Measurements from ENCODE around the gene TRAF4.

The TRAF4 gene, protein sequence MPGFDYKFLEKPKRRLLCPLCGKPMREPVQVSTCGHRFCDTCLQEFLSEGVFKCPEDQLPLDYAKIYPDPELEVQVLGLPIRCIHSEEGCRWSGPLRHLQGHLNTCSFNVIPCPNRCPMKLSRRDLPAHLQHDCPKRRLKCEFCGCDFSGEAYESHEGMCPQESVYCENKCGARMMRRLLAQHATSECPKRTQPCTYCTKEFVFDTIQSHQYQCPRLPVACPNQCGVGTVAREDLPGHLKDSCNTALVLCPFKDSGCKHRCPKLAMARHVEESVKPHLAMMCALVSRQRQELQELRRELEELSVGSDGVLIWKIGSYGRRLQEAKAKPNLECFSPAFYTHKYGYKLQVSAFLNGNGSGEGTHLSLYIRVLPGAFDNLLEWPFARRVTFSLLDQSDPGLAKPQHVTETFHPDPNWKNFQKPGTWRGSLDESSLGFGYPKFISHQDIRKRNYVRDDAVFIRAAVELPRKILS

DNA sequence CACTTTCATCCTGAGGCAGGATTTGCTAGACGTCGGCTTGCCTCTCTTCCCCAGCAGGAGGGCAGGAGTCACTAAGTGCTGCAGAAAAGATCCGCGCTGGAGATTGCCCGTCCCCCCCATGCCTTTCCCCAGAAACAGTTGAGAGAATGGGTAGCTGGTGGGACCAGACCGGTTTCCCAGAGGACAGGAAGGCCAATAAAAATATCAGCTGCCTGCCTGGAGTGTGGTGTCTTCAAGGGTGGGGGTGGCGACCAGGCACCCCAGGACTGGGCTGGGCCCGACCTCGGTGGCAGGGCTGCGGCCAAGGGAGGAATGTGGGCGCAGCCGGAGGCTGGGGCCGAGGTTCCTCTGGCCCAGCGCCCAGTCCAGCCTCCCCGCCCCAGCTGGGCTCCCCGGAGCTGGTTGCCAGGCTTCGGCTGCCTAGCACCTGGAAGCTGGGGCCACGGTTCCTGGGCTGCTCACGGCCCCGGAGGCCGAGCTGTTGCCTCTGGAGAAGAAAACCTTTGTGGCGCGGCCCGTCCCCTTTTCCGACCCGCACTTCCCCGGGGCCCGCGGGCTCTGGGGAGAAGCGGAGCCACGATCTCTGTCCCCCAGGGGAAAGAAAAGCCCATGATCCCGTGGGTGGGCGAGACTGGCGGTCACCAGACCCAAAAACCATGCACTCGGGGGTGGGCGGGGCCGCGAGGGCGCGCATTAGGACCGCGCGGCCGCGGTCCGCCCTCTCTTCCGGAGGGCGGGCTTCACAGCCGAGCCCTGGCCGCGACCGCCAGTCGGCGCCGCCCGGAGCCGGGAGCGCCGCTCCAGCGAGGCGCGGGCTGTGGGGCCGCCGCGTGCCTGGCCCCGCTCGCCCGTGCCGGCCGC is at the start of gene TRAF4:
Gene TRAF4, plus strand, starts transcription at position 769 of the 861 bp plus-strand sequence. CDS start 102 bp downstream, outside the sequence.
- peak; percentile 69 for DNase-seq (ENCODE audit: low read depth)

DNA sequence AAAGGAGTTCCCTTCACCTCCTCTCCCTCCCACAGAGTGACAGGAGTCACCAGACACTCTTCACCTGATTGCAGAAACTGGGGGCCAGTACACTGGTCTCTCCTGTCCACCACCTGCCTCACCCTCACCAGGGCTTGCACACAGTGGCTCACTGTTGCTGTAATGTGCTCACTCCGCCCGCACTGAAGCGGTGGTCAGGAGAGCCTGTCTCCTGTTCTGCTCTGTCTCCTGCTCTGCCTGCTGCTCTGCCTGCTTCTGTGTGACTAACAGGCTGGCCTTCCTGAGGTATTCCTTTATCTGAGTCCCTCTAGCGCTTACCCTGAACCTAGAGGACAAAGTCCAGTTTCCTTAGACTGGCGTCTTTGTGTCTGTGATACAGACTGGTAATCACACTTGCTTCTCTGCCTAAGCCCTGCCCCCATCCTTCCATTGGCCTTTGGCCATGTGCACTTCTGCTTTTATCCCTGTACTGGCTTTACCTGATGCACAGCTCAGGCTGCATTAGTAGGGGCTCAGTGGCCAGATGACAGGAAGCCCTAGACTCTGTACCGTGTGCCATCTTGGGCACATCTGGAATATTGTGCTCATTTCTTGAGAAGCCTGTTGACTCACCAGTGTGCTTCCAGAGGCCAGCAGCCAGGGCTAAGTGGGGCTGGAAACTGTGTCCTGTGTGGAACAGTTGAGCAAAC is 45.4 kb upstream of the TRAF4 start:
- DNase-seq (ENCODE audit: low read depth), result no peak

DNA sequence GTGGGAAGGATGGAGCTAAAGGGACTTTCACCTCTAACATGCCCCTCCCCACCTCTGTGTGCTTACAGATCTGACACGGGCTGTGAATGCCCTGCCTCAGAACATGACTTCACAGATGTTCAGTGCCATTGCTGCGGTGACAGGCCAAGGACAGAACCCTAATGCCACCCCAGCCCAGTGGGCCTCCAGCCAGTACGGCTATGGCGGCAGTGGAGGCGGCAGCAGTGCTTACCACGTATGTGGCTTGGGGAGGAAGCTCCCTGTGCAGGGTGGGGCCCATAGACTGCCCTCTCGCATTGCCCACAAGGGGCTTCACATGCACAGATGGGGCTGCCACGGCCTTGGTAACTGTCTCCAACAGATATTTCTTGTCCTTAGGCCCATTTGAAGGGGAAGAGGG is 43.5 kb upstream of the TRAF4 start:
- DNase-seq (ENCODE audit: low read depth), result no peak

DNA sequence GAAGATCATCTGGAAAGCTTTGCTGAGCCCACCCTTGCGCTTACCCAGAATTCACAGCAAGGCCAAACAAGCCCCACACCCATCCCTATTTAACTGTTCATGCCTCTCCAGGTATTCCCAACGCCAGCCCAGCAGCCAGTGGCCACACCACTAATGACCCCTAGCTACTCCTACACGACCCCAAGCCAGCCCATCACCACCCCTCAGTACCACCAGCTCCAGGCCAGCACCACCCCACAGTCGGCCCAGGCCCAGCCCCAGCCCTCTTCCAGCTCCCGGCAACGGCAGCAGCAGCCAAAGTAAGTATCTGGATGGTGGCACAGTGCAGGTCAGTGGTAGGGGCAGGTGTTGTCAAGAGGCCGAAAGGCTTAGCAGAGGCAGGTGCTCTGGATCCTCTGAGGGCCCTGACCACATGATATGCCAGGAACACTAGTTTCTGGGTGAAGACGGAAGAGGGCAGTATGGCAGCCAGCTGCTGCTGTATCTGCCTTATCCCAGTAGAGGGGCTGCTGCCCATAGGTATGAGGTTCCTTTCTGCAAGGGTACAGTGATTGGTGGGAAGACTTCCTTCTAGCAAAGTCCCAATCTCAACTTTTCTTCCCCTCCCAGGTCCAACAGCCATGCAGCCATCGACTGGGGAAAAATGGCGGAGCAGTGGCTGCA is 42.9 kb upstream of the TRAF4 start:
- no peak for DNase-seq (ENCODE audit: low read depth)

DNA sequence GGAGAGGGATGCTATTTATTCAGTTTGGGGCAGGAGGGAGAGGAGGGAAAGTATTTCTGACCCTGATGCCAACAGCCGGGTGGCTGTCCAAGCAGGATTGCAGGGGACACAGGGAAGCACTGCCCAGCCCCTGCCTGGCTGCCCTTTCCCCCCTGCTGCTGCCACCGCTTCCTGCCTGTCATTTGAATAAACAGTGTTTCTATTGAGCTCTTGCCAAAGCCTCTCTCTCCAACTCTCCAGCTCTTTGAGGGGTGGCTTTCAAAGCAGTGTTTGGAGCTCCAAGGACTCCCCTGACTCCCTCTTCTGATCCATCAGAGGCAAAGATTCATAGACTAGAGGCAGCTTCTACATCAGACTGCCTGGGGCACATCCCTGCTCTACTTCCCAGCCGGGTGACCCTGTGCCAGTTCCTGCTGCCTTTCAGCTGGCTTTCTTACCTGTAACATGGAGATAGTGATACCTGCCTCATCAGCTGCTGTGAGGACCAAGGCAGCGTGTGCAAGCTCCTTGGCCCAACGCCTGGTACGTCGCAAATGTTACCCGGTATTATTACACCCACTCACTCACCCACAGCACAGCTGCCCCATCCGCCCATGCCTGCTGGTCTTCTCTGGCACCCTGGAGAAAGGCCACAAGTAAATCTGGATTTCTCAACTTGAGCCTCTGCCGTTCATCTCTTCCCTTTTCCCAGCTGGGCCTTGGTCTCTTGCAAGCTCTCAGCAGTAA is 41.6 kb upstream of the TRAF4 start:
- DNase-seq (ENCODE audit: low read depth), result no peak

DNA sequence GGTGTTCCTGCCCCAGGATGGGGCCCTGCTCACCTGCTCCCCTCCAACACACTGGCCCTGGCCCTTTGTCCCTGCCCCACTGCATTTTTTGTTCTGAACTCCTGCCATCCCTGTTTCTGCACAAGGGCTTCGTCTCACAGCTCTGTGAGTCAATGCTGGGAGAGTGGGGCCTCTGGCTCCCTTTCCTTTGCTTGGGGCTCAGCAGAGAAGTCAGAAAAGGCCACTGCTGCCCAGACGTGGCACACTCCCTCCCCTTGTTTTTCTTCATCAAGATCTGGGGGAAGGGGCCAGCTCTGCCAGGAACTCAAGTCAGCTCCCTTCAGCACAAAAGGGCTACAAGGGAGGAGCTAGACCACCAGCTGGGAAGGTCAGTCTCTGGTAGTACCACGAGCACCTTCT is 41.1 kb upstream of the TRAF4 start:
- no peak for DNase-seq (ENCODE audit: low read depth)

DNA sequence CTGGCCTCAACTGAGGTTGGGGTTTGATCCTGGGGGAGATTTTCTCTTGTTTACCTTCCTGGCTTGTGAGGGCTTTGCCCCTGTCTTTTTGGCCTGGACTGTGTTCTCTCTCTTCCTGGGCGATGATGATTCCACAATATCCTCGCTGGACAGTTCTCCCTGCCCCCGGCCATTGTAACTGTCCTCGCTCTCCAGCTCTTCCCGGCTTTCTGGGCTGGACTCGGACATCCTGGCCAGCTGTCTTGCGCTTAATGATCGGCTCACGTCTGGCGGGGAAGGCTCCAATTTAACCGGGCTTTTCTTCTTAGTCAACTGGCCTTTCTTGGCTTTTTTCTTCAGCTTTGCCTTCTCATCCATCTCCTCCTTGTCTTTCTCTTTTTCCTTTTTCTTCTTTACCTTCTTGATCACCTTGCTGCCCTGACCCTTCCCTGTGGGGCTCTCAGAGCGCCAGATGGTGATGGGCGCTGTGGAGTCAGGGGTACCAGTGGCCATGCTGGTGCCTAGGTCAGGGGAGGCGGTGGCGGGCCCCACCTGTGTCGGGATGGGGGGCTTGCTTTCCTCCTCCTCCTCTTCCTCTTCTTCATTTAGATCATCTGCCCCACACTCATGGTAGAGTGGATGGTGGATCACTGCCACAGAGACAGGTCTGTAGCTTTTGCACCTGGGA is 40.1 kb upstream of the TRAF4 start:
- no peak for DNase-seq (ENCODE audit: low read depth)

DNA sequence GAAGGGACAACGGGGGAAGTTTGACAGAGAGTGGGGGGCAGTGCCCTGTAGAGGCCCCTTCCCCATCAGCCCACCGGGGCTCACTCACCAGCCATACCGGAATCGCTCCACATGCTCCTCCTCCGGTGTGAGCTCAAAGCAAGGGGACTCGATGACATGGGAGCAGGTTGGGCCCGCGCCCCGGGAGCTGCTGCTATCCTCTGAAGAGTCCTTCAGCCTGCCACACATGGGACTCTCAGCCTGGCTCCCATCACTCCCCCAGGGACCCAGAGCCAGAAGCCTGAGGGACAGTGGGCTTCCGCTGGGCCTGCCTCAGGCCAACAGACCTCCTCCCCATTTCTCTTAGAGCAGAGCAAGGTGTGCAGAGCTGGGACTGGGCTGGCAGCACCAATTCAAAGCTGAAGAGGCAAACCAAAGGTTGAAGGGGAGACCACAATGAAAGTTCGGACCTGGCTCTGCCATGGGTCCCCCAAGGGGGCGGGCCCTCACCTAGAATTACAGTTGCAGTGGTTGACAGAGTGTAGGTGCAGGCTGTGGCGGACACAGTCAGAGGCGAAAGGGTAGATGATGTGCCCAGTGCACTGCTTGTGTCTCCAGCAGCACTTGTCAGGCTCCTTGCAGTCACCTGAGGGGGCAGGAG is 39.5 kb upstream of the TRAF4 start:
- no peak for DNase-seq (ENCODE audit: low read depth)

DNA sequence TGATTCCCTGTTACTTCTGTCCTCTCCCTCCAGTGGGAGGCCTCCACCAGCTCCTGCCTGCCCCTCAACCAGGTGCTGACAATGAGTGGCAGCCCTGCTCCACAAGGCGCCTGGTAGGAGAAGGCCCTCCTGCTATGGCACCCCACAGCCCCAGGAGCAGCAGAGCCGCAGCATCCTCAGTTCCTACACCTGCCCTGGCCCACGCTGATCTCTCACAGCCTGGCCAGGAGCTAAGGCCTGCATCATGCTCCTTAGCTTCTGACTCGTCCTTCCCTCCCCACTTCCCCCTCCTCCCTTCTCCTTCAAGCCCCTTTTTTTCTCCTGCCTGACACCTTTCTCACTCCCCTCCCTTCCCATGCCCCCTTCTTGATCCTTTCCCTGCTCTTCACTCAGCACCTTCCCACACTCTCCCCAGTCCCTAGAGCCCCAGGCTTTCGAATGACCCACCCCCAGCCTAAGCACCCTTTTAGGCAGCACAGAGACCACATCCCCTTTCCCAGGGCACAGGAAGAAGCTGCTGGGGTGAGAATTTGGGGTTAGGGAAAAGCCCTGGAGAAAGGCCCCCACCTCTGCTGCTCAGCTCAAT is 38.6 kb upstream of the TRAF4 start:
- no peak for DNase-seq (ENCODE audit: low read depth)

DNA sequence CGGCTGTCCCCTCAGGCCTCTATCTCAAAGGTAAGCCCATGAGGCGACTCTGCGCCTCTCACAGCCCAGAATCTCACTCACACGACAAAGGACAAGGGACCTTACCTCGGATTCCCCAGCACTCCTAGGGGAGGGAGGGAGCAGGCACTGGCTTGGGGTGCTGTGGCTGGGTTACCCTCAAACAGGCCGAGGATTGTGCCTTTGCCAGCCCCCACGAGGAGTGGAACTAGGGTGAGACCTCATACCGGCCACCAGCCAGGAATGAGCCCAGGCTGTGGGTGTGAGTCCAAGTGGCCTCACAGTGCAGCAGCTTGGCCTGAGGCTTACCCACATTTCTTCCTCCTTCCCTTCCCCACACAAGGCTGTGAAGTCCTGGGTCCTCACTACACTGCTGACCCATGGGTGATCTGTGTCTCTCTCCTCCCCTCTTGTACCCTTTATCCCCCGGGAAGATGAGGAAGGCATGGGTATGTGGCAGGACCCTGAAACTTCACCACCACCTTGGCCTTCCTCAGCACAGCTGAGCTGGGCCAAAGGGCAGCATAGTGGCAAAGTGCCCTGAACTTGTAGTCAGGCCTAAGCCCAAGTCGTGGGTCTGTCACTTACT is 38.0 kb upstream of the TRAF4 start:
- no peak for DNase-seq (ENCODE audit: low read depth)

DNA sequence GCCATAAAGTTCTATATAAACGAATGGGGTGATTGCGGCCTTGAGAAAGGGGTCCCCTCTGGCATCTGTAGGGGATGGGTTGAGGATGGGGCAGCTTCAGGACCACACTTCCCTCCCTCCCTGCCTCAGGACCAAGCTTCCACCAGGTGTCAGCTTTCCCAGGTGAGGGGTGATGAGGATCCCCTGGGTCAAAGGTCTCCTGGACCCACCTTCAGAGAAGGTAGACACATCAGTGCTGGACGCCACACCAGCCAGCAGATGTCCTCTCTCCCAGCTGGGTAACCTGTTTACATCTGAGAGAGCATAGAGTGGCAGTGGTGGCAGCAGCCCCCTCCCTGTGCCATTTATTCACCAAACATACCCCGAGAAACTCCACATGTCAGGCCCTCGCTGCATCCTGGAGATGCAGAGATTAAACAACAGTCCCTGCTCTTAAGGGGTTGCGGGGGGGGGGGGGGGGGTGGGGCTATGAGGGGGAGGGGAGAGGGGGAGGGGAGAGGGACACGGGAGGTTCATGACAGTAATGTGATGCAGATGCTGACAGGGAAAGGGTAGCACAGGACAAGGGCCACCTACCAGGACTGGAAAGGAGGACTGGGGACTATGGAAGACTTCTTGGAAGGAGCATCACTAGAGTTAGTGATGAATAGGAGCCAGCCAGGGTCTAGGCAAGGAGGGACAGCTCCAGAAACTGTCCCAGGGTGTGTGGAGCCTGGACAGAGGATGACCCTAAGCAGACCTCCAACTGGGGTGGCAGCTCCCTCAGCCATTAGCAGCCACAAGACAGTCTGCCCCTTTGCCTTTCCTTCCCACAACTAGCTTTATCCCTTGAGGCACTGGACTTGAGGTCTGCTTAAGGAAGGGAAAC is 37.1 kb upstream of the TRAF4 start:
- DNase-seq (ENCODE audit: low read depth), result no peak

DNA sequence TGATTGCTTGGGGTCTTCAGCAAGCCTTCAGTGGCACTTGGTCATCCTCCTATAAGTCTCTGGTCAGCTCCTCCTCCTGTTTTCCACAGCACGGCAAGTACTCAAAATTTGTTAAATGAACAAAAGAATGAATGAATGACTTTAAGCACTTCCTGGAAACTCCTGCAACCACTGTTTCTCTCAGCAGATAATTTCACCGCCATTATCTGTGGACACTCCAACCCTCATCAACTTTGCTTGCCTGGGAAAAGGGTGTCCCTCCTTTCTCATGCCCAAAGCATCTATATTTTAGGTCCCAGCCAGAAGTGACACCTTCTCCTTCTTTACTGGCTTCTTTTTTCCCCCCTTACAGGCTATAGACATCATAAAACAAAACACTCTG is 36.5 kb upstream of the TRAF4 start:
- DNase-seq (ENCODE audit: low read depth), result no peak

DNA sequence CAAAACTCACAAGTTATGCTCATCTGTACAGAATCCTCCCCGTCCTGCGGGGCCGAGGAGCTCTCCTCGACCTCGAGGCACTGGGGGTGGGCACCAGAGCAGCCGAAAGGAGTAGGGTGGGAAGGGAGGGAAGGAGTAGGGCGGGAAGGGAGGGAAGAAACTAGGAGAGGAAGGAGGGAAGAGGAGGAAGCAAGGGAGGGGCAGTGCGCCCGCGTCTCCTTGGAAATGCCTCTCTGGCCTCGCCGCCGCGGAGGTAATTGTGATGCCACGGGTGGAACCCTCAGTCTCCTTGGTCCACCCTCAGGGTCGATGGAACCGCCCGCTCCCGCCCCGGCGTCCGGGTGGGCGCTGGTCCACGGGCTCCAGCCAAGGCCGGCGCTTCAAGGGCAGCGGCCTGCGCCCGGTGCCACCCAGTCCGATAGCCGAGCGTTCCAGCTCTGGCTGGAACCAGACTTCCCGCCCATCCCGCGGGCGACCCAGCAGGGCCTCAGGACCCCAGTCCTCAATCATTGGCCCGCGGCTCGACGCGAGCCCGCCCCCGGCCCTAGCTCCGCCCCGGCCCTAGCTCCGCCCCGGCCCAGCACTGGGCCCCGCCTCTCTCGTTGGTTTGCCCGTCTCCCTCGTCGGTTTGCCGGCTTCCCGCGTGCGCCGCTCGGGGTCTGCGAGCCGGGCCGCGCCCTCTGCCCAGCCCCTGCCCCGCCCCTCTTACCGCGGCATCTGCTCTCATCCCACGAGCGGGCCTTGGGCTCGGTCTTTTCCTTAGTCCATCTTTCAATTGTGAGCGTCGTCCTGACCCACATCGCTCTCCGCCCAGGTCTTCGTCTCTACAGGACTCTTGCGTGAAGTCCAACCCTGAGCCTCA is 32.7 kb upstream of the TRAF4 start:
- peak; percentile 86 for DNase-seq (ENCODE audit: low read depth)

DNA sequence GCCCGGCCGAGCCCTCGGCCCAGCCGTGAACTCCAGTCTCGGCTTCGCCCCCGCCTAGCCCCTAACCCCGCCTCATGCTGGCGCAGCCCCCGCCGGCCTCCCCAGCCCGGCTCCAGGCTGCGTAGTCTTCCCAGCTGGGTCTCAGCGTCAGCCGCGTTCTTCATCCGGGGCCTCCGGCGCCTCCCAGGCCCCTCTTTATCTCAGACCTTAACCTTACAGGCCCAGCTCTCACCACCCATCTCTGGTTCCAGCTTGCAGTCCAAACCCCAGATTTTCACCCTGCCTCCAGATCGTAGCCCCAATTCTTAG is 32.1 kb upstream of the TRAF4 start, which contains the start of gene PROCA1:
Gene PROCA1, minus strand, starts transcription at position 166 of the 309 bp plus-strand sequence. CDS start 228 bp downstream, outside the sequence.
- no peak for DNase-seq (ENCODE audit: low read depth)

DNA sequence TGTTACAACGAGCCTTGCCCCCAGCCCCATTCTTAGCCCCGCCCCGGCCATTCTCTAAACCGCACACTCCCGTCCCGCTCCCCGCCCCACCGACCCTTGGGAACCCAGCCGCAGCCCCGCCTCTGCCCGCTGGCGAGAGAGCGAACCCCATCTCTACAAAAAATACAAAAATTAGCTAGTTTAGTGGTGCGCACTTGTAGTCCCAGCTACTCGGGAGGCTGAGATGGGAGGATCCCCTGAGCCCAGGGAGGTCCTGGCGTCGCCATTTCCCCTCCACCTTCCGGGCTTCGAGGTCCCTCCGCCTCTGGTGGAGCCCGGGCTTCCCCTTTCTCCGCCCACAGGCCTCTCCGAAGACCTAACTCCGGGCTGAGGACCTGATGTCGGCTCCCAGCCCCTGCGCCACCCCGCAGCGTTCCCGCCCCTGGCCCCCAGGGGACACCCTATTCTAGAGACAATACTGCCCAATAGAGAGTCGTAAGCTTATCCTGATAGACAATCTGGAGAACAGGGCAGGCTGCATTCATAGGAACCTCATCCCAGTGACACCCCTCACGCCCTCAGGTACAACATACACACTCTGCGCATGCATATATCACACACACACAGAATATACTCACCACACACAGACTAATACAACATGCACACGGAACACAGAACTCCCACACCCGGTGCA is 31.6 kb upstream of the TRAF4 start:
- DNase-seq (ENCODE audit: low read depth), result no peak

DNA sequence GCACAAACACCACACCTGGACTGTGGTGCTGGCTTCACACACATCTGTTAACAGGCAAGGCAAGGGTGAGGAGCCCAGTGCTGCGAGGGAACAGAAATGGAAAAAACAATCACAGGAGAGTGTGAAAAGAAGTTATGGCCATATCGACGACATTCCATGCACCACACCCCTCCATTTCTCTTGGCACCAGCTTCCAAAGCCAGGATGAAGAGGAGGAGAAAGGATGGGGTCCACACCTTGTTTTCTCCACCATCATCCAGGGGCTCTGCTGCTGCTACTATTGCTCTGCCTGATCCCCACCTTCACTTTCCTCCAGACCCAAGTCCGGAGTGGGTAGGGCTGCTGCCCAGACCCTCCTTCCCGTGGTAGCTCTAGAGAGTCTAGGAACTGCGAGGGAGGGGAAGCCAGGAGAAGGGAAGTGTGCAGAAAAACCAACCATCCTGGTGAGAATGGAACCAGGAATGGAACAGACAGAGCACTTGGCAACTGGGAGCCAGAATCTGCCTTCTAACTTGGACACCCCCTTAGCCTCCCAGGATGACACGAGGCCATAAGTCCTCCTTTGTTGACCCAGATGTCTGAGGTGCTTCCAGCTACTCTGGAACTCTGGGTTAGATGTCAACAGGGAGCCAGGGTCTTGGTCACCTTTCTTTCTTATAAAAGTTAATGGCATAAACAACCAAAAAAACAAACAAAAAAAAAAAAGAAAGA is 31.0 kb upstream of the TRAF4 start:
- no peak for DNase-seq (ENCODE audit: low read depth)
